Muscle of back (tissue), 11 donors: ENCODE data around the gene PROSER3. TPM values are rescaled to one million over a fixed set of nuclear protein-coding genes. Genes with fewer than 3 reads are reported as not detected.
"Not testable (repeated sequence)": the region's sequence is repeated elsewhere in the genome, so short reads cannot be mapped to it uniquely, and the experiment has no call there.

ENCODE experiments used
- DNase-seq, 3 donors: peaks; one replicate each; pipeline versions ENCODE4 v3.0.0 to v3.0.0-alpha.2; 2013
- polyA plus RNA-seq, 10 donors: library from polyadenylated mRNA; unstranded; fragments of 120-200 nt; gene quantifications; one replicate each; pipeline ENCODE4 v1.2.1, GENCODE V29; 2013; ENCODE audit not compliant: insufficient read length in 10 of 10

The PROSER3 gene
- polyA plus RNA-seq, 10 donors, result 9.5 to 15.2 (median 11.6) TPM

DNA sequence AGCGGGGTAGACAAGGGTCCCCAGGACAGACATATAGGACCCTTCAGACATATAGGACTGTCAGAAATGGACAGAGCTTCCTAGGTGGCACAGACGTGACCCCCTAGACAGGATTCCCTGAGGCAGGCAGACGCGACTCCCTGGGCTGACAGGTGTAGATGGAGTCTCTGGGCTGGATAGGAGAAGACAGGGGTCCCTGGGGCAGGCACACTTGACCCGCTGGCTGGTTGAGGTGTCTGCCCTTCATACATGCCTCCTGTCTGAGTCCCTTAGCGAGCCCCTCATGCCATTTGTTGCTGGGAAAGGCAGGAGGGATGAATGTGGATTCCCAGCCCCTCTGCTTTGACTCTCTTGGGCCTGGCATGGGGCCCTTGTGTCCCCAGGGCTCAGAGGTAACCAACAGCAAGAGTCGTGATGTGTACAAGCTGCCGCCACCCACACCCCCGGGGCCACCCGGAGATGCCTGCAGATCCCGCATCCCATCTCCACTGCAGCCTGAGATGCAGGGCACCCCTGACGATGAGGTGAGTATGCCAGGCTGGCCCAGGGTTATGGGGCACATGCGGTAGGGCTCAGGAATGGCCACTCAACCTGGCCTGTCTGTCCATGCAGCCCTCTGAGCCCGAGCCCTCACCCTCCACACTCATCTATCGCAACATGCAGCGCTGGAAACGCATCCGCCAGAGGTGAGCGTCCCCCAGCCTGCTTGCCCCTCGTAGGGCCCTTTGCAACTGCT is 4.2 kb upstream of the PROSER3 start:
- no peak for DNase-seq

GRCh38 chr19:35754370-35755130 is 3.4 kb upstream of the PROSER3 start:
- DNase-seq, result no peak

- no peak for DNase-seq
These were observed 2.8 kb upstream of the PROSER3 start for GRCh38 chr19:35755131-35755549.

DNA sequence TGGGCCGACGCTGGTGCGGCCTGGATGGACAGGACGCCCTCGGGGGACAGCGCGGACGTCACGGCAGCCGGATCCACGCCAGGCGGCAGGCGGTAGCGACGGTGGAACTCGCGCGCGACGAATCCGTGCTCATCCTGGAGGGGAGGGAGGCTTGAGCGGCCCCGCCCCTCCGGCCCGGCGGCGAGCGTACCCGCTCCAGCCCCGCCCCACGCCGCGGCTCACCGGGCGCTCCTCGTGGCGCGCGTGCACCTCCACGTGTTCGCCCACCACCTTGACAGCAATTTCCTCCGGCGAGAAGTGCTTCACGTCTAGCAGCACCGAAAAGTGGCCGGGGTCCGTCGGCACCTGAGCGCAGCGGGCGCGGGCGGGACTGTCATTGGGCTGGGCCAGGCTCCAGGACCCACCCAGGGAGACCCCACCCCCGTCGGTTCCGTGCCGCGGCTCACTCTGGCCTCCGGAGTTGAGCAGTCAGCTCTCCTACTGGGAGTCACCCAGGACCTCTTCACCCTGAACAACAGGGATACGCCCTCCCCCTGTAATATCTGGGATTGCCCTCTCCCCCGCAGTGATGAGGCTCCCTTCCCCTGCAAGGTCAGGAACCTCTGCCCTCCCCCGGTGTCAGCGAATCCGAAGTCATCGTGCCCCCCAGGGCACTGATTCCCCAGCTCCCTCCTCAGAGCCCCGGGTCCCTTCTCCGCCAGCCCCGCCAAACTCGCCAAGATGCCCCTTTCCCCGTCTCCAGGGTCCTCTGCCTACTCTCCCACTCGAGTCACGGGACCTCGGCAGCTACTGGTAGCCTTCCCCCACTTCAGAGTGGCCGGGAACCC is 2.2 kb upstream of the PROSER3 start:
- DNase-seq, result peak; percentile 66 to 94 (median 87)

GRCh38 chr19:35756377-35757230 is 1.4 kb upstream of the PROSER3 start, which contains the start of gene HSPB6:
HSPB6 (minus strand) TSS chr19:35757029; CDS start chr19:35757008, 21 bp downstream.
- peak in 1 of 3 donors; percentile 84 for DNase-seq

GRCh38 chr19:35757231-35757748 is 686 bp upstream of the PROSER3 start:
- DNase-seq, result peak; percentile 96 to 98 (median 97)

DNA sequence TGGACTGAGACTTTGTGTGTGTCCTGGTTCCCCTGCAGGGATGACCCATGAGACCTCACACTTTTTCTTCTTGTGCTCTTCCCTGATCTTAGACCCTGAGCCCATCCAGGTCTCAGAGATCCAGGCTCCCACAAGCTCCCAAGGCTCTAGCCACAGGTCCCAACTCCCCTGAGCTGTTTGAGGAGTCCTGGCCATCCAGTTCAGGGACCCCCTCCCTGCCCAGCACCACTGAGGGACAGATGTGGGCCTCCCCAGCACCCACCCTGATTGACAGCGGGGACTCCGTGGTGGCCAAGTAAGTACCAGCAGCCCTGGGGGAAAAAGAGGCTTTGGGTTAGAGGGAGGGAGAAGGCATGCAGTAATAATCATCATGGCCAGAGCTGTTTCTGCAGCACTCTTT is 1.7 kb downstream of the PROSER3 start:
- DNase-seq, result no peak

GRCh38 chr19:35760711-35761349 is 2.9 kb downstream of the PROSER3 start:
- no peak for DNase-seq

DNA sequence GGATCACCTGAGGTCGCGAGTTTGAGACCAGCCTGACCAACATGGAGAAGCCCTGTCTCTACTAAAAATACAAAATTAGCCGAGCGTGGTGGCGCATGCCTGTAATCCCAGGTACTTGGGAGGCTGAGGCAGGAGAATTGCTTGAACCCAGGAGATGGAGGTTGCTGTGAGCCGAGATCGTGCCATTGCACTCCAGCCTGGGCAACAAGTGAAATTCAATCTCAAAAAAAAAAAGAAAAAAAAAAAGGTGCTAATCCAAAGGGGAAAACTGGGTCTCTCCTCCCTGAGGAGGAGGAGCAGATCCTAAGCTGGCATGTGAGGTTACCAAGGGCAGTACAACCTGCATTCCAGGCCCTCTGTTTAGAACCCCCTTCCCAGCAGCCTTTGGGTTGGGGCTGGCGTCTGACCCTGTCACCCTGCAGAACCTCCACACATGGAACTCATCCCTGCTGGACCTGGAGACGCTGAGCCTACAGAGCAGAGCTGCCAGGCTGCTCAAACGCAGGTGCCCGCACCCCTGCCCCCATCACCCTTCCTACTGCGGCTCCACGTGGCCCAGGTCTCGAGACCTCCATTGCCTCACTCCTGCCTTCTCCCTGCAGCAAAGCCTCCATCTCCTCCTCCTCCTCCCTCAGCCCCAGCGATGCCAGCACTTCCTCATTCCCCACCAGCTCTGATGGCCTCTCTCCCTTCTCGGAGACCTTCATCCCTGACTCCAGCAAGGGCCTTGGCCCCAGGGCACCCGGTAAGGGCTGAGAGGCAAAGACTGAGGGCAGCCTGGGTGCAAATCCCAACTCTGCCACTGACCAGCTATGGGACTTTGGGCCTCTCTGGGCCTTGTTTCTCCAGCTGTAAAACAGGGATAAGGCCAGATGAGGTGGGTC is 6.7 kb downstream of the PROSER3 start:
- no peak for DNase-seq

DNA sequence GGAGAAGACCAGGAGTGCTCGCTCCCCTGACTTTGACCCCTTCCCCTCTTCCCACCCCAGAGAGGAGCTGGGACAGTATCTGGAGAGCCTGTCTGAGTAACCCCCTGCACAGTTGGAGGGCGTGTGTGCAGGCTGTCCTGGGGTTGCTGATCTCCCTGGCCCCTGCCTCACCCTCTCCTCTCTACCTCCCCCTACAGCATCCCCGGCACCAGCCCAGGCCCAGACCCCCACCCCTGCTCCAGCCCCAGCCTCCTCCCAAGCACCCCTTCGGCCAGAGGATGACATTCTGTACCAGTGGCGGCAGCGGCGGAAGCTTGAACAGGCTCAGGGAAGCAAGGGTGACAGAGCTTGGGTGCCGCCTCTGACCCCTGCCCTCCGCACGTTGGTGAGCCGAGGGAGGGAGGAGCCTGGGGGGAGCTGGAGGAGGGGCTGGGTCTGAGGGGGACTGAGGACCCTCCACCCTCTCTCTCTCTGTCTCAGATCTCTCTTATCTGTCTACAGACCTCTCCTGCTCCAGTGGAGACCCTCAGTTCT is 8.7 kb downstream of the PROSER3 start:
- no peak for DNase-seq

DNA sequence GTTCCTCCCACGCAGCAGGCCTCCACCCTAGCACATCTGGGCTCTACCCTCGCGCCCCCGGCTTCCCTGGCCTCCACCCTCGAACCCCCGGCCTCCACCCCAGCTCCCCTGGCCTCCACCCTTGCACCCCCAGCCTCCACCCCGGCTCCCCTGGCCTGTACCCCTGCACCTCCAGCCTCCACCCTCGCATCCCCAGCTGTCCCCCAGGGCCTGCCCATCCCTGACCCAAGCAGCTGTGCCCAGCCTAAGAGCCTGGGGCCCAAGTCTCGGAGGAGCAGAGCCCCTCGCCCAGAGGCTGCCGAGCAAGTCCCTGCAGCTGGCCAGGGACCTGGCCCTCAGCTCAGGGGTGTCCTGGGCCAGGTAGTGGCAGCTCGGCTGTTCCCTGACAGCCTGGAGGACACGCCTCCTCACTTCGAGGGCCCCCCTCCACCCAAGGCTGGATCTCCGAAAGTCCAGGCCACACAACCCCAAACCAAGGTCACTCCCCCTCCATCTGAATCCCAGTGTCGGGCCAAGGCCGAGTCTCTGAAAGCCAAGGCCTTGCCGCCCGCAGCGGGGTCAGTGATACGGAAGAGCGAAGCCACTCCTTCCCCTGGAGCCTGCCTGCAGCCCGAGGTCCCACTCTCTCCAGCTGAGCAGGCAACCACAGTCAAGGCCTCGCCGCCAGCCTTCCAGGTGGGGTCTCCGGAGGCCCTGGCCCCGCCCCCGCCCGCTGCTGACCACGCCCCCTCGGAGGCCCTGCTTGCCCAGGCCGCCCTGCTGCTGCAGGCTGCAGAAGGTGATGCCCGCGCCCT is 9.5 kb downstream of the PROSER3 start:
- no peak for DNase-seq

DNA sequence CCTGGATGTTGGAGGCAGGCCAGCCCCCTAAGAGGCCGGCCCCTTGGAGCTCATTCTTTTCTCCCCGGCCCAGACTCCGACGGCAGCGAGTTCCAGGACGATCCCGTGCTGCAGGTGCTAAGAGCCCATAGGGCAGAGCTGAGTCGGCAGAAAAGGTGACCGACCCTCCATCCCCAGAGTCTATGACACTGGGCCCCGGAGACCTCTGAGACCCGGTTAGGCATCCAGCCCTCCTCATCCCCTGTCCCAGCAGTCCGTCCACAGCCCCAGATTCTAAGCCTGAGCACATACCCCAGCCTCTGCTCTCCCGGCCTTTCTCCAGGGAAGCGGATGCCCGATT is 10.1 kb downstream of the PROSER3 start:
- no peak for DNase-seq

DNA sequence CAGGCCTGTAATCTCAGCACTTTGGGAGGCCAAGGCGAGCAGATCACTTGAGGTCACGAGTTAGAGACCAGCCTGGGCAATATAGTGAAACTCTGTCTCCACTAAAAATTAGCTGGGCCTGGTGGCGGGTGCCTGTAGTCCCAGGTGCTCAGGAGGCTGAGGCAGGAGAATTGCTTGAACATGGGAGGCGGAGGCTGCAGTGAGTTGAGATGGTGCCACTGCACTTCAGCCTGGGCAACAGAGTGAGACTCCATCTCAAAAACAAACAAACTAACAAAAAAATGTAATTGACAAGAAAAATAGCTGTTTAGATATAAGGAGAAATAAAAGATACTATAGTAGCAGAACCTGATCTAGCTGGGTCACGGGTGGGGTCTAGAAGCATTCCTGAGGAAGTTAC is 14.4 kb downstream of the PROSER3 start:
- not testable (repeated sequence) for DNase-seq

DNA sequence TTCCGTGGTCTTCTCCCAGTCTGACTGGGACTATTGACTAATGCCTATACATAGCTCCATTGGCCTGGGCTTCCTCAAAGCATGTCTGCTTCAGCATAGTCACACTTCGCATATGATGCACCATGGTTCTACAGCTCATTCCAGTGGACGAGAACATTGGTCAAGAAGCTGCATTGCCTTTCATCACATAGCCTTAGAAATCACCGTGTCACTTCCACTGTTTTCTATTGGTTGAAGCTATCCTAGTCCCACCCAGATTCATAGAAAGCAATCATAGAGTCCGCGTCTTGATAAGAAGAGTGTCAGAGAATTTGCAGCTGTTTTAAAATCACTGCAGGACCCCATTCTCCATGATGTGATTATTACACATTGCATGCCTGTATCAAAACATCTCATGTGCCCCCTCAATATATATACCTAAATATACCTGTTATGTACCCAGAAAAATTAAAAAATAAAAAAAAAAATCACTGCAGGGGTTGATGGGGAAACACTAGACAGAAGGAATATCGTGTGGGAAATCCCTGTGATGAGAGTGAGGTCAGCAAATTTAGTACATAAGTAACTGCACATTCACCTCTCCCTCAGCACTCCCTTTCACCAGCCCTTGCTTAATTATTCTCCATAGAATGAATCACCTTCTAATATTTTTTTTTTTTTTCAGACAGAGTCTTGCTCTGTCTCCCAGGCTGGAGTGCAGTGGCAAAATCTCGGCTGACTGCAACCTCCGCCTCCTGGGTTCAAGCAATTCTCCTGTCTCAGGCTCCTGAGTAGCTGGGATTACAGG is 15.2 kb downstream of the PROSER3 start:
- DNase-seq, result no peak

DNA sequence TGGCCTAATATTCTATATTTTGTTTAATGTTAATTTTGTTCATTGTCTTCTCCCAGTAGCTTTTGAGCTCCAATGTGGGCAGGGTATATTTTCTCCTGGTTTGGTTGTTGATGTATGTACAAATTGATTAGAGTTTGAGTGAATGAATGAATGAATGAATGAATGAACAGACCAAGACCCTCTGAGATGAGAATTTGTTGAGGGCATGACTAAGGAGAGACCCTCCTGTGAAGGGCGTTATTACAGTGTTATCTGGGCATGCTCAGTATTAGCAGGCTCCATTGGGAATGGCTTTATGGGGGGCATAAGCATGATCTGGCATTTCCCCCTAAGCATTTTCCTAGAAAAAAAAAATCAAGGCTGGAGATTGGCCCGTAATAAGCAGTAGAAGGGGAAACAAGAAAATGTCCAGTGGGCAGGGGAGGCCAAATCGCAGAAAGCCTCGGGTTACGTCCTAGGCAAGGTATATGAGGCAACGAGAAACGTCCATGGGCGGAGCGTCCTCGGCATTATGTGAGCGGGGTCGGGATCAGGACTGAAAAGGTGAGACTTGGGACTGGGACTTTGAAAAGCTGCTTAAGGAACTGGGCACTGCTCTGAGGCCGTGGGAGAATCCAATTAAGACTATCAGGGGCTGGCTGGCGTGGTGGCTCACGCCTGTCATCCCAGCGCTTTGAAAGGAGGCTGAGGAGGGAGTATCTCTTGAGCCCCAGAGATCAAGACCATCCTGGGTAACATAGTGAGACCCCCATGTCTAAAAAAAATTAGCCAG is 16.5 kb downstream of the PROSER3 start:
- DNase-seq, result no peak

- no peak for DNase-seq
These were observed 17.0 kb downstream of the PROSER3 start for GRCh38 chr19:35775046-35775297.
